Muscle layer of duodenum (tissue), 2 donors: ENCODE data around the gene NLGN1.

Experiments used
- H3K27ac ChIP-seq: one replicate; pipeline ENCODE4 v1.7.0; 2013; ENCODE audit warnings: mild to moderate bottlenecking, low read length
- H3K27me3 ChIP-seq: one replicate; pipeline ENCODE4 v1.7.0; 2013; ENCODE audit warnings: low read depth, mild to moderate bottlenecking, control low read depth, low read length
- H3K36me3 ChIP-seq, 2 donors: one replicate each; pipeline ENCODE4 v1.7.0; 2013; ENCODE audit warnings: low read length in 2 of 2, control low read depth in 1 of 2, mild to moderate bottlenecking in 1 of 2; ENCODE audit not compliant: insufficient read depth in 2 of 2, control insufficient read depth in 1 of 2
- H3K4me1 ChIP-seq, 2 donors: one replicate each; pipeline ENCODE4 v1.7.0; 2013; ENCODE audit warnings: low read length in 2 of 2, mild to moderate bottlenecking in 2 of 2, control low read depth in 1 of 2, moderate library complexity in 1 of 2; ENCODE audit not compliant: insufficient read depth in 2 of 2, control insufficient read depth in 1 of 2
- H3K4me3 ChIP-seq, 2 donors: one replicate each; pipeline ENCODE4 v1.7.0; 2013; ENCODE audit warnings: low read length in 2 of 2, low read depth in 1 of 2, mild to moderate bottlenecking in 1 of 2
- H3K9me3 ChIP-seq, 2 donors: one replicate each; pipeline ENCODE4 v1.7.0; 2013; ENCODE audit warnings: low read length in 2 of 2, control low read depth in 1 of 2, mild to moderate bottlenecking in 1 of 2; ENCODE audit not compliant: control insufficient read depth in 1 of 2
- donor health status: healthy.

Gene NLGN1

GRCh38 chr3:174126990-174127758, 729.6 kb downstream of the NLGN1 start:
- Histone ChIP-seq H3K4me1 (no peaks in the 10 kb centered on the region), H3K4me3 (no peak overlapping the region), H3K36me3 (no peaks in the 10 kb centered on the region), H3K9me3 (no peaks in the 10 kb centered on the region), H3K27me3 (no peaks in the 10 kb centered on the region), H3K27ac (no peak overlapping the region)

GRCh38 chr3:174132006-174132405, 734.5 kb downstream of the NLGN1 start:
- H3K4me3 ChIP-seq = no peak overlapping the region
- no peaks in the 10 kb centered on the region for H3K9me3 ChIP-seq
- H3K36me3 ChIP-seq = no peaks in the 10 kb centered on the region
- no peak overlapping the region for H3K27ac ChIP-seq
- no peaks in the 10 kb centered on the region for H3K27me3 ChIP-seq
- no peaks in the 10 kb centered on the region for H3K4me1 ChIP-seq

GRCh38 chr3:174132421-174133042, 735.0 kb downstream of the NLGN1 start:
- no peak overlapping the region for H3K27ac ChIP-seq
- H3K4me1 ChIP-seq = no peaks in the 10 kb centered on the region
- H3K27me3 ChIP-seq = no peaks in the 10 kb centered on the region
- no peak overlapping the region for H3K4me3 ChIP-seq
- H3K36me3 ChIP-seq = no peaks in the 10 kb centered on the region
- H3K9me3 ChIP-seq = no peaks in the 10 kb centered on the region

- Histone ChIP-seq H3K9me3 (no peaks in the 10 kb centered on the region), H3K27me3 (no peaks in the 10 kb centered on the region), H3K4me3 (no peak overlapping the region), H3K36me3 (no peaks in the 10 kb centered on the region), H3K4me1 (no peaks in the 10 kb centered on the region), H3K27ac (no peak overlapping the region)
Measured at GRCh38 chr3:174146008-174146407, 748.5 kb downstream of the NLGN1 start.

GRCh38 chr3:174147798-174148197, 750.3 kb downstream of the NLGN1 start:
- H3K4me3 ChIP-seq = no peak overlapping the region
- no peak overlapping the region for H3K27ac ChIP-seq

GRCh38 chr3:174153871-174154270, 756.3 kb downstream of the NLGN1 start:
- Histone ChIP-seq H3K4me1 (no peaks in the 10 kb centered on the region), H3K9me3 (no peaks in the 10 kb centered on the region), H3K36me3 (no peaks in the 10 kb centered on the region), H3K27ac (no peak overlapping the region), H3K27me3 (no peaks in the 10 kb centered on the region), H3K4me3 (no peak overlapping the region)

More at GRCh38 chr3:174147798-174148197, 750.3 kb downstream of the NLGN1 start:
- no peaks in the 10 kb centered on the region for H3K4me1 ChIP-seq
- H3K27me3 ChIP-seq = no peaks in the 10 kb centered on the region
- no peaks in the 10 kb centered on the region for H3K9me3 ChIP-seq
- no peaks in the 10 kb centered on the region for H3K36me3 ChIP-seq

- H3K4me1 ChIP-seq = no peaks in the 10 kb centered on the region
- H3K27ac ChIP-seq = no peak overlapping the region
- no peak overlapping the region for H3K4me3 ChIP-seq
- H3K27me3 ChIP-seq = no peaks in the 10 kb centered on the region
- no peaks in the 10 kb centered on the region for H3K9me3 ChIP-seq
- H3K36me3 ChIP-seq = no peaks in the 10 kb centered on the region
Measured at GRCh38 chr3:174156200-174156599, 758.7 kb downstream of the NLGN1 start.

GRCh38 chr3:174158674-174159073, 761.1 kb downstream of the NLGN1 start:
- Histone ChIP-seq H3K4me1 (no peaks in the 10 kb centered on the region), H3K27ac (no peak overlapping the region), H3K36me3 (no peaks in the 10 kb centered on the region), H3K4me3 (no peak overlapping the region), H3K9me3 (peaks cover 0 to 5% of the 10 kb centered on the region in 2 donors), H3K27me3 (no peaks in the 10 kb centered on the region)

GRCh38 chr3:174159604-174160003, 762.1 kb downstream of the NLGN1 start:
- Histone ChIP-seq H3K27me3 (no peaks in the 10 kb centered on the region), H3K36me3 (no peaks in the 10 kb centered on the region), H3K9me3 (peaks cover 0 to 11% of the 10 kb centered on the region in 2 donors), H3K27ac (no peak overlapping the region), H3K4me3 (no peak overlapping the region), H3K4me1 (no peaks in the 10 kb centered on the region)

GRCh38 chr3:174162550-174162949, 765.0 kb downstream of the NLGN1 start:
- Histone ChIP-seq H3K27me3 (no peaks in the 10 kb centered on the region), H3K9me3 (peaks cover 0 to 14% of the 10 kb centered on the region in 2 donors), H3K36me3 (no peaks in the 10 kb centered on the region), H3K27ac (no peak overlapping the region), H3K4me3 (no peak overlapping the region), H3K4me1 (no peaks in the 10 kb centered on the region)

GRCh38 chr3:174168026-174168425, 770.5 kb downstream of the NLGN1 start:
- H3K4me3 ChIP-seq = no peak overlapping the region
- no peaks in the 10 kb centered on the region for H3K27me3 ChIP-seq
- H3K36me3 ChIP-seq = no peaks in the 10 kb centered on the region
- H3K4me1 ChIP-seq = no peaks in the 10 kb centered on the region
- no peak overlapping the region for H3K27ac ChIP-seq
- H3K9me3 ChIP-seq = peaks cover 0 to 16% of the 10 kb centered on the region in 2 donors
